ENCODE data around the gene STRADA. TPM values are rescaled to one million over a fixed set of nuclear protein-coding genes. Genes with fewer than 3 reads are reported as not detected.
A peak's percentile ranks its signal among the peaks of the same experiment; 100 is the strongest.

Gene STRADA
- total RNA-seq, 1 donor from 2014 or later, result 30.2 TPM

GRCh38 chr17:63697341-63698286 lies 44.0 kb downstream of the STRADA start:
- TF ChIP-seq, protein P1, sequence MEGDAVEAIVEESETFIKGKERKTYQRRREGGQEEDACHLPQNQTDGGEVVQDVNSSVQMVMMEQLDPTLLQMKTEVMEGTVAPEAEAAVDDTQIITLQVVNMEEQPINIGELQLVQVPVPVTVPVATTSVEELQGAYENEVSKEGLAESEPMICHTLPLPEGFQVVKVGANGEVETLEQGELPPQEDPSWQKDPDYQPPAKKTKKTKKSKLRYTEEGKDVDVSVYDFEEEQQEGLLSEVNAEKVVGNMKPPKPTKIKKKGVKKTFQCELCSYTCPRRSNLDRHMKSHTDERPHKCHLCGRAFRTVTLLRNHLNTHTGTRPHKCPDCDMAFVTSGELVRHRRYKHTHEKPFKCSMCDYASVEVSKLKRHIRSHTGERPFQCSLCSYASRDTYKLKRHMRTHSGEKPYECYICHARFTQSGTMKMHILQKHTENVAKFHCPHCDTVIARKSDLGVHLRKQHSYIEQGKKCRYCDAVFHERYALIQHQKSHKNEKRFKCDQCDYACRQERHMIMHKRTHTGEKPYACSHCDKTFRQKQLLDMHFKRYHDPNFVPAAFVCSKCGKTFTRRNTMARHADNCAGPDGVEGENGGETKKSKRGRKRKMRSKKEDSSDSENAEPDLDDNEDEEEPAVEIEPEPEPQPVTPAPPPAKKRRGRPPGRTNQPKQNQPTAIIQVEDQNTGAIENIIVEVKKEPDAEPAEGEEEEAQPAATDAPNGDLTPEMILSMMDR (IDR thresholded peaks at IDR 0.05), result peak; percentile 59
- no peaks in the 10 kb centered on the region for H3K27me3 ChIP-seq
- H3K27ac ChIP-seq, result peak overlapping the region; percentile 82
- intact Hi-C loops (cut with DNase I), result no loop called here
- H3K36me3 ChIP-seq, result peaks cover 22% of the 10 kb centered on the region
- peak overlapping the region; percentile 57 for H3K4me3 ChIP-seq
- DNase-seq (peak; percentile 81), ATAC-seq (peak; percentile 65)
- peaks cover 28% of the 10 kb centered on the region for H3K4me1 ChIP-seq
- no peaks in the 10 kb centered on the region for H3K9me3 ChIP-seq

- ATAC-seq (peak; percentile 1), DNase-seq (no peak)
- Histone ChIP-seq H3K27me3 (no peaks in the 10 kb centered on the region), H3K4me3 (no peak overlapping the region), H3K36me3 (peaks cover 34% of the 10 kb centered on the region), H3K27ac (peak overlapping the region; percentile 25), H3K4me1 (peaks cover 23% of the 10 kb centered on the region), H3K9me3 (no peaks in the 10 kb centered on the region)
- TF ChIP-seq, protein P1 (IDR thresholded peaks at IDR 0.05), result peak; percentile 43
- intact Hi-C loops (cut with DNase I), result no loop called here
Observed at GRCh38 chr17:63696381-63696961, 45.1 kb downstream of the STRADA start.

DNA sequence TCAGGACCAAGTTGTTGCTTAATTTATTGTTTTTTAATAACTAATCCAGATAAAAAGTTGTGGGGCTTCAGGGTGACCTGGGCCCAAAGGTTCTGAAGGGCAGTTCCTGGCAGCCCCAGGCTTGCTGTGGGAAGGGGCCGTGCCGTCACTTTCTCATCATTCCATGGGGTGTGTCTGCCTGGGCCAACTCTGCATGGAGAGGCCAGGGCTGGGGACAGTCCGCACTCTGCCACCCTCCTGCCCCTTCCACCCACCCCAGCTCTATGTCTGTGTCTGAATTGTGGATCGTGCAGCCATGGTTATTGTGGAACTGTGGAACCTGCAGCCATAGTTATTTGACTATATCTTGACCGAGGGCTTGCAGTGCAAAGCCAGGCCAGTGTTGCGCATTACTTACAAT lies 45.7 kb downstream of the STRADA start:
- peaks cover 39% of the 10 kb centered on the region for H3K36me3 ChIP-seq
- intact Hi-C loops (cut with DNase I), result no loop called here
- TF ChIP-seq, protein P1 (IDR thresholded peaks at IDR 0.05), result no peak

DNA sequence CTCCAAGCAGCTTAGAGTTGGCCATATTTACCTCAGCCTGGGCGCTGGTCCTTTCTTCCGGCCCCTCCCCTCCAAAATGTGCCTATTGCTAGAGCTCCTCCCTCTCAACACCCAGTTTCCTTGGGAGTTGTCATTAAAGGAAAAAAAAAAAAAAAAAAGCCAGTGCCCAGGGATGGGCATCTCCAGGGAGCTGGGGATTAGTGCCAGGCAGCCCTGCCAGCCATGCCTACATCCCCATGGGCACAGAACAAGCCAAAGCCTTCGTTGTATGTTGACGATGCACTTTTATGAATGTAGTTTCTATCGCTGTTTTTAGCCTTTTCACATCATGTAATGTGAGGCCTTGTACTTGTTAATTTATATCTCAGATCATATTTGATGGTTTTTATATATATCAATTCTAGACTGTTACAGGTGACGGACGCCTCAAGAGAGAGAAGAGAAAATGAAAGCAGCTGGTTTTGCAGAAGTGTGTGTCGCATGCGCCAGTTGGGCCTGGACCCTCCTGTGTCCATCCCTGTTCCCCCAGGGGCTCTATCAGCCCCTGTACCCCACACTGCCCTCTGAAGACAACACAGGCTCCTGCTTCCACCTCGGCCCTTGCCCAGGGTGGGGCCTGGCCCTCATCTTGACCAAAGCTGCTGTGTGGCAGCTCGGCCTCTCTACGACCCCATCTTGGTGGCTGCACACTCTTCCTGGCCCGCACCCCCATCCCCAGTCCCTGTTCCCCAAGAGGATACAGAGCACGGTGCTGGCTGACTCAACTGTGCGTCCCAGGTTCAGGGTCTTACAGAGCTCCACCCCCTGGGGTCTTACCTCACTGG lies 46.4 kb downstream of the STRADA start:
- Histone ChIP-seq H3K9me3 (no peaks in the 10 kb centered on the region), H3K27me3 (no peaks in the 10 kb centered on the region), H3K27ac (no peak overlapping the region), H3K4me1 (peaks cover 17% of the 10 kb centered on the region), H3K36me3 (peaks cover 47% of the 10 kb centered on the region), H3K4me3 (no peak overlapping the region)
- DNase-seq (no peak), ATAC-seq (no peak)
- TF ChIP-seq, protein P1 (IDR thresholded peaks at IDR 0.05), result no peak
- intact Hi-C loops (cut with DNase I), result no loop called here

More for the DNA sequence above, 45.7 kb downstream of the STRADA start:
- ATAC-seq, result no peak
- H3K4me1 ChIP-seq, result peaks cover 17% of the 10 kb centered on the region
- no peaks in the 10 kb centered on the region for H3K9me3 ChIP-seq
- H3K27ac ChIP-seq, result no peak overlapping the region
- H3K27me3 ChIP-seq, result no peaks in the 10 kb centered on the region
- H3K4me3 ChIP-seq, result no peak overlapping the region
- no peak for DNase-seq

DNA sequence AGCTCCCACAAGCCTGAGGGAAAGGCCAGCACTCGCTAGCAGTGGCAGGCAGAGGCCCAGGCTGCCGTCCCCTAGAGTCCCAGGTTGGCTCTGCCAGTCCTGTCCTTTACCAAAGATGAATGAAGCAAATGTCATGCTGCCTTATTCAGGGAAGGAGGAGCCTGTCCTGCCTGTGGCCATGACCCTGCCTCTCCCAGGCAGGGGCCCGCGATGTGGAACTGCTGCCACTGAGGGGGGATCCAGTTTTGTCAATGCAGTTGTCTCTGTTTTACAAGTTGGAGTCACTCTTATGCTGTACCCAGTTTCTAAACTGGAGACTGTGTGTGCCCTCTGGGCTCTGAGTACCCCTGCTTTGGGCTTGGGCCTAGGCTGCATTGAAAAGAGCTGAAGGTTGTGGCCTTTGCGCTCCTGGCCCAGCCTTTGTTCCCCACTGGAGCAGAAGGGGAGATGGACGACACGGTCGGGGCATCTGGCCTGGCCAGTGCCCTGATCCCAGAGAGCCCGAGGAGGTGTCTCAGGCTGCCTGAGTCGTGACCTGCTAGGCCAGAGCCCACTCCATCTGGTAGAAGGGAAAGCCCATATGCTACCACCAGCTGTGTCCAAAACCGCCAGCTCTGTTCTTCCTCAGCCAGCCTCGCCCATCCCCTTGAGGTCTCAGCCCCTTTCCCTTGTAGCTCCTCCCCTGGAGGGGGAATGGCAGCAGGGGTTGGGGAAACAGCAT lies 47.2 kb downstream of the STRADA start:
- Histone ChIP-seq H3K9me3 (no peaks in the 10 kb centered on the region), H3K27ac (no peak overlapping the region), H3K4me3 (no peak overlapping the region), H3K4me1 (peaks cover 17% of the 10 kb centered on the region), H3K27me3 (no peaks in the 10 kb centered on the region), H3K36me3 (peaks cover 54% of the 10 kb centered on the region)
- ATAC-seq (no peak), DNase-seq (no peak)
- TF ChIP-seq, protein P1 (IDR thresholded peaks at IDR 0.05), result no peak
- intact Hi-C loops (cut with DNase I), result no loop called here
